HEK293 (cell line): ENCODE results near the gene SLC6A9.

ENCODE experiments used
- MEIS1 ChIP-seq: sonication (generic); formaldehyde crosslinking; IDR thresholded peaks from 2 replicates; pipeline ENCODE4 v1.8.1; 2022; ENCODE audit warnings: missing genetic modification reagents, mild to moderate bottlenecking, borderline replicate concordance
- OVOL3 ChIP-seq: fragments of 450-650 bp; formaldehyde crosslinking; IDR thresholded peaks from 2 replicates; pipeline ENCODE4 v1.5.1; 2016; ENCODE audit warnings: missing biosample characterization, missing genetic modification characterization
- ZBTB17 ChIP-seq: fragments of 450-650 bp; formaldehyde crosslinking; IDR thresholded peaks from 2 replicates; pipeline ENCODE4 v1.5.1; 2016; ENCODE audit warnings: missing biosample characterization, missing genetic modification characterization
- ZBTB20 ChIP-seq: fragments of 450-650 bp; formaldehyde crosslinking; IDR thresholded peaks from 2 replicates; pipeline ENCODE4 v1.5.1; 2016; ENCODE audit warnings: missing biosample characterization, missing genetic modification characterization
- ZBTB48 ChIP-seq: fragments of 450-650 bp; formaldehyde crosslinking; IDR thresholded peaks from 2 replicates; pipeline ENCODE4 v1.5.1; 2016; ENCODE audit warnings: missing biosample characterization, missing genetic modification characterization
- ZBTB7A ChIP-seq: fragments of 450-650 bp; formaldehyde crosslinking; IDR thresholded peaks from 2 replicates; pipeline ENCODE4 v1.5.1; 2016; ENCODE audit warnings: low read depth, missing biosample characterization, missing genetic modification characterization
- ZFP37 ChIP-seq: fragments of 450-650 bp; formaldehyde crosslinking; IDR thresholded peaks from 2 replicates; pipeline ENCODE4 v1.5.1; 2016; ENCODE audit warnings: missing biosample characterization, missing genetic modification characterization
- ZNF155 ChIP-seq: fragments of 450-650 bp; formaldehyde crosslinking; IDR thresholded peaks from 2 replicates; pipeline ENCODE4 v1.5.1; 2016; ENCODE audit warnings: missing biosample characterization, missing genetic modification characterization
- ZNF2 ChIP-seq: fragments of 450-650 bp; formaldehyde crosslinking; IDR thresholded peaks from 2 replicates; pipeline ENCODE4 v1.5.1; 2016; ENCODE audit warnings: missing biosample characterization, missing genetic modification characterization
- ZNF223 ChIP-seq: fragments of 450-650 bp; formaldehyde crosslinking; IDR thresholded peaks from 2 replicates; pipeline ENCODE4 v1.5.1; 2016; ENCODE audit warnings: missing biosample characterization, missing genetic modification characterization
- ZNF311 ChIP-seq: fragments of 450-650 bp; formaldehyde crosslinking; IDR thresholded peaks from 2 replicates; pipeline ENCODE4 v1.5.1; 2017; ENCODE audit warnings: missing biosample characterization, missing genetic modification characterization, borderline replicate concordance
- ZNF350 ChIP-seq: fragments of 450-650 bp; formaldehyde crosslinking; IDR thresholded peaks from 2 replicates; pipeline ENCODE4 v1.5.0; 2017; ENCODE audit warnings: missing biosample characterization, mild to moderate bottlenecking, missing genetic modification characterization
- ZNF473 ChIP-seq: fragments of 450-650 bp; formaldehyde crosslinking; IDR thresholded peaks from 2 replicates; pipeline ENCODE4 v1.5.1; 2017; ENCODE audit warnings: missing biosample characterization, missing genetic modification characterization
- ZNF560 ChIP-seq: fragments of 450-650 bp; formaldehyde crosslinking; IDR thresholded peaks from 2 replicates; pipeline ENCODE4 v1.5.1; 2017; ENCODE audit warnings: missing biosample characterization, missing genetic modification characterization, borderline replicate concordance
- ZNF600 ChIP-seq: fragments of 450-650 bp; formaldehyde crosslinking; IDR thresholded peaks from 2 replicates; pipeline ENCODE4 v1.5.1; 2016; ENCODE audit warnings: missing biosample characterization, missing genetic modification characterization
- ZNF624 ChIP-seq: fragments of 450-650 bp; formaldehyde crosslinking; IDR thresholded peaks from 2 replicates; pipeline ENCODE4 v1.5.1; 2017; ENCODE audit warnings: missing biosample characterization, missing genetic modification characterization
- ZNF677 ChIP-seq: fragments of 450-650 bp; IDR thresholded peaks from 2 replicates; pipeline ENCODE4 v1.5.0; 2018; ENCODE audit warnings: missing biosample characterization, mild to moderate bottlenecking, missing genetic modification characterization, moderate library complexity
- ZNF768 ChIP-seq: fragments of 450-650 bp; formaldehyde crosslinking; IDR thresholded peaks from 2 replicates; pipeline ENCODE4 v1.5.1; 2018; ENCODE audit warnings: missing biosample characterization, mild to moderate bottlenecking, missing genetic modification characterization
- ZNF777 ChIP-seq: fragments of 450-650 bp; formaldehyde crosslinking; IDR thresholded peaks from 2 replicates; pipeline ENCODE4 v1.5.1; 2017; ENCODE audit warnings: missing biosample characterization, missing genetic modification characterization, borderline replicate concordance
- TF ChIP-seq, protein P1 (sequence below): fragments of 450-650 bp; formaldehyde crosslinking; IDR thresholded peaks from 2 replicates; pipeline ENCODE4 v1.5.1; 2016; ENCODE audit warnings: missing biosample characterization, missing genetic modification characterization
- TF ChIP-seq, protein P2 (sequence below): fragments of 450-650 bp; formaldehyde crosslinking; IDR thresholded peaks from 2 replicates; pipeline ENCODE4 v1.5.1; 2016; ENCODE audit warnings: missing biosample characterization, missing genetic modification characterization
- TF ChIP-seq, protein P3 (sequence below): fragments of 450-650 bp; formaldehyde crosslinking; IDR thresholded peaks from 2 replicates; pipeline ENCODE4 v1.5.1; 2016; ENCODE audit warnings: missing biosample characterization, missing genetic modification characterization
- TF ChIP-seq, protein P4 (sequence below): fragments of 450-650 bp; formaldehyde crosslinking; IDR thresholded peaks from 2 replicates; pipeline ENCODE4; 2016; ENCODE audit warnings: missing biosample characterization, missing genetic modification characterization
- TF ChIP-seq, protein P5 (sequence below): fragments of 450-650 bp; formaldehyde crosslinking; IDR thresholded peaks from 2 replicates; pipeline ENCODE4 v1.5.1; 2016; ENCODE audit warnings: missing biosample characterization, missing genetic modification characterization, borderline replicate concordance
- TF ChIP-seq, protein P6 (sequence below): fragments of 450-650 bp; formaldehyde crosslinking; IDR thresholded peaks from 2 replicates; pipeline ENCODE4 v1.5.1; 2016; ENCODE audit warnings: missing biosample characterization, missing genetic modification characterization
- TF ChIP-seq, protein P7 (sequence below): fragments of 450-650 bp; formaldehyde crosslinking; IDR thresholded peaks from 2 replicates; pipeline ENCODE4 v1.5.1; 2016; ENCODE audit warnings: missing biosample characterization, missing genetic modification characterization

The SLC6A9 gene

DNA sequence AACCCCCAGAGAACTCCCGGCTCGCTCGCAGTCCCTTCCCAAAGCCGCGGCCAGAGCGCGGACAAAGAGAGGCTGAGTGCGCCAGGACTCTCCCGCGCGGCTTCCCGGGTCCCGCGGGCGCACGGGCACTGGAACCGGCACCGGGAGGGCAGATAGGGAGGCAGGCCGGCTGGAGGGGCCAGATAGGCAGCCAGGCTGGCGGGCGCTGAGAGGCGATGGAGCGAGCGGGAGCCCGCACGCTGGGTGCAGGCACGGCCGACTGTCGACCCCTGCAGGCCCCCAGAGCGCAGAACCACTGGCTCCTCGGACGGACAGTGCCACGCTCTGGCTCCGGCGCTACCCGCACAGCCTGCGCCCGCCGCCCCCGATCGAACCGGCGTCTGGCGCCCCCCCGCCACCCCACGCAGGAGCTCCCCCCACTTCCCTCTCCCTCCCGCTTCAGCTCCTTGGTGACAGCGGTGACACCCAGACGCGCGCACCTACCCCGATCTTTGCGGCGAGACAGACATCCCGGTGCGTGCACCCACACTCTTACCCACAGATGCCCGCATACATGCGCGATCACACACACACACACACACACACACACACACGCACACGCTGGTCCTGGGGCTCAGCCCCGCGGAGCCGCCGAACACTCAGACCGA lies 534 bp downstream of the SLC6A9 start (continued):
- TF ChIP-seq ZBTB7A (tag by site-specific recombination) (peak; percentile 84), ZNF311 (tag by site-specific recombination) (no peak), OVOL3 (tag by site-specific recombination) (0 out of 2 replicates have a peak, but pooled peaks have one; percentile 24), ZBTB17 (tag by site-specific recombination) (peak; percentile 82), ZNF155 (tag by site-specific recombination) (no peak), ZNF223 (peak; percentile 81), ZFP37 (tag by site-specific recombination) (0 out of 2 replicates have a peak, but pooled peaks have one; percentile 60), ZBTB20 (tag by site-specific recombination) (peak; percentile 81), ZNF677 (tag by site-specific recombination) (no peak), ZNF560 (tag by site-specific recombination) (no peak), ZNF624 (0 out of 2 replicates have a peak, but pooled peaks have one; percentile 10), ZNF473 (tag by site-specific recombination) (no peak), ZNF2 (tag by site-specific recombination) (peak; percentile 26; the same call in 1 of the 2 replicates), MEIS1 (CRISPR knock-in tag) (no peak), ZNF350 (tag by site-specific recombination) (no peak), ZBTB48 (tag by site-specific recombination) (0 out of 2 replicates have a peak, but pooled peaks have one; percentile 2), ZNF768 (tag by site-specific recombination) (no peak), ZNF777 (tag by site-specific recombination) (peak; percentile 88; the same call in 1 of the 2 replicates), ZNF600 (tag by site-specific recombination) (peak; percentile 75; the same call in 1 of the 2 replicates)
- TF ChIP-seq, protein P1, sequence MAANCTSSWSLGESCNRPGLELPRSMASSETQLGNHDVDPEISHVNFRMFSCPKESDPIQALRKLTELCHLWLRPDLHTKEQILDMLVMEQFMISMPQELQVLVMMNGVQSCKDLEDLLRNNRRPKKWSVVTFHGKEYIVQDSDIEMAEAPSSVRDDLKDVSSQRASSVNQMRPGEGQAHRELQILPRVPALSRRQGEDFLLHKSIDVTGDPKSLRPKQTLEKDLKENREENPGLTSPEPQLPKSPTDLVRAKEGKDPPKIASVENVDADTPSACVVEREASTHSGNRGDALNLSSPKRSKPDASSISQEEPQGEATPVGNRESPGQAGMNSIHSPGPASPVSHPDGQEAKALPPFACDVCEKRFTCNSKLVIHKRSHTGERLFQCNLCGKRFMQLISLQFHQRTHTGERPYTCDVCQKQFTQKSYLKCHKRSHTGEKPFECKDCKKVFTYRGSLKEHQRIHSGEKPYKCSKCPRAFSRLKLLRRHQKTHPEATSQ, result peak; percentile 85; the same call in 1 of the 2 replicates
- TF ChIP-seq, protein P2, sequence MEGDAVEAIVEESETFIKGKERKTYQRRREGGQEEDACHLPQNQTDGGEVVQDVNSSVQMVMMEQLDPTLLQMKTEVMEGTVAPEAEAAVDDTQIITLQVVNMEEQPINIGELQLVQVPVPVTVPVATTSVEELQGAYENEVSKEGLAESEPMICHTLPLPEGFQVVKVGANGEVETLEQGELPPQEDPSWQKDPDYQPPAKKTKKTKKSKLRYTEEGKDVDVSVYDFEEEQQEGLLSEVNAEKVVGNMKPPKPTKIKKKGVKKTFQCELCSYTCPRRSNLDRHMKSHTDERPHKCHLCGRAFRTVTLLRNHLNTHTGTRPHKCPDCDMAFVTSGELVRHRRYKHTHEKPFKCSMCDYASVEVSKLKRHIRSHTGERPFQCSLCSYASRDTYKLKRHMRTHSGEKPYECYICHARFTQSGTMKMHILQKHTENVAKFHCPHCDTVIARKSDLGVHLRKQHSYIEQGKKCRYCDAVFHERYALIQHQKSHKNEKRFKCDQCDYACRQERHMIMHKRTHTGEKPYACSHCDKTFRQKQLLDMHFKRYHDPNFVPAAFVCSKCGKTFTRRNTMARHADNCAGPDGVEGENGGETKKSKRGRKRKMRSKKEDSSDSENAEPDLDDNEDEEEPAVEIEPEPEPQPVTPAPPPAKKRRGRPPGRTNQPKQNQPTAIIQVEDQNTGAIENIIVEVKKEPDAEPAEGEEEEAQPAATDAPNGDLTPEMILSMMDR, result peak; percentile 91
- TF ChIP-seq, protein P3, sequence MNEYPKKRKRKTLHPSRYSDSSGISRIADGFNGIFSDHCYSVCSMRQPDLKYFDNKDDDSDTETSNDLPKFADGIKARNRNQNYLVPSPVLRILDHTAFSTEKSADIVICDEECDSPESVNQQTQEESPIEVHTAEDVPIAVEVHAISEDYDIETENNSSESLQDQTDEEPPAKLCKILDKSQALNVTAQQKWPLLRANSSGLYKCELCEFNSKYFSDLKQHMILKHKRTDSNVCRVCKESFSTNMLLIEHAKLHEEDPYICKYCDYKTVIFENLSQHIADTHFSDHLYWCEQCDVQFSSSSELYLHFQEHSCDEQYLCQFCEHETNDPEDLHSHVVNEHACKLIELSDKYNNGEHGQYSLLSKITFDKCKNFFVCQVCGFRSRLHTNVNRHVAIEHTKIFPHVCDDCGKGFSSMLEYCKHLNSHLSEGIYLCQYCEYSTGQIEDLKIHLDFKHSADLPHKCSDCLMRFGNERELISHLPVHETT (tag by site-specific recombination), result 0 out of 2 replicates have a peak, but pooled peaks have one; percentile 43
- TF ChIP-seq, protein P4, sequence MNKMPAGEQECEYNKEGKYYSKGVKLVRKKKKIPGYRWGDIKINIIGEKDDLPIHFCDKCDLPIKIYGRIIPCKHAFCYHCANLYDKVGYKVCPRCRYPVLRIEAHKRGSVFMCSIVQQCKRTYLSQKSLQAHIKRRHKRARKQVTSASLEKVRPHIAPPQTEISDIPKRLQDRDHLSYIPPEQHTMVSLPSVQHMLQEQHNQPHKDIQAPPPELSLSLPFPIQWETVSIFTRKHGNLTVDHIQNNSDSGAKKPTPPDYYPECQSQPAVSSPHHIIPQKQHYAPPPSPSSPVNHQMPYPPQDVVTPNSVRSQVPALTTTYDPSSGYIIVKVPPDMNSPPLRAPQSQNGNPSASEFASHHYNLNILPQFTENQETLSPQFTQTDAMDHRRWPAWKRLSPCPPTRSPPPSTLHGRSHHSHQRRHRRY, result no peak
- TF ChIP-seq, protein P5, sequence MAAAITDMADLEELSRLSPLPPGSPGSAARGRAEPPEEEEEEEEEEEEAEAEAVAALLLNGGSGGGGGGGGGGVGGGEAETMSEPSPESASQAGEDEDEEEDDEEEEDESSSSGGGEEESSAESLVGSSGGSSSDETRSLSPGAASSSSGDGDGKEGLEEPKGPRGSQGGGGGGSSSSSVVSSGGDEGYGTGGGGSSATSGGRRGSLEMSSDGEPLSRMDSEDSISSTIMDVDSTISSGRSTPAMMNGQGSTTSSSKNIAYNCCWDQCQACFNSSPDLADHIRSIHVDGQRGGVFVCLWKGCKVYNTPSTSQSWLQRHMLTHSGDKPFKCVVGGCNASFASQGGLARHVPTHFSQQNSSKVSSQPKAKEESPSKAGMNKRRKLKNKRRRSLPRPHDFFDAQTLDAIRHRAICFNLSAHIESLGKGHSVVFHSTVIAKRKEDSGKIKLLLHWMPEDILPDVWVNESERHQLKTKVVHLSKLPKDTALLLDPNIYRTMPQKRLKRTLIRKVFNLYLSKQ (tag by site-specific recombination), result no peak
- TF ChIP-seq, protein P6, sequence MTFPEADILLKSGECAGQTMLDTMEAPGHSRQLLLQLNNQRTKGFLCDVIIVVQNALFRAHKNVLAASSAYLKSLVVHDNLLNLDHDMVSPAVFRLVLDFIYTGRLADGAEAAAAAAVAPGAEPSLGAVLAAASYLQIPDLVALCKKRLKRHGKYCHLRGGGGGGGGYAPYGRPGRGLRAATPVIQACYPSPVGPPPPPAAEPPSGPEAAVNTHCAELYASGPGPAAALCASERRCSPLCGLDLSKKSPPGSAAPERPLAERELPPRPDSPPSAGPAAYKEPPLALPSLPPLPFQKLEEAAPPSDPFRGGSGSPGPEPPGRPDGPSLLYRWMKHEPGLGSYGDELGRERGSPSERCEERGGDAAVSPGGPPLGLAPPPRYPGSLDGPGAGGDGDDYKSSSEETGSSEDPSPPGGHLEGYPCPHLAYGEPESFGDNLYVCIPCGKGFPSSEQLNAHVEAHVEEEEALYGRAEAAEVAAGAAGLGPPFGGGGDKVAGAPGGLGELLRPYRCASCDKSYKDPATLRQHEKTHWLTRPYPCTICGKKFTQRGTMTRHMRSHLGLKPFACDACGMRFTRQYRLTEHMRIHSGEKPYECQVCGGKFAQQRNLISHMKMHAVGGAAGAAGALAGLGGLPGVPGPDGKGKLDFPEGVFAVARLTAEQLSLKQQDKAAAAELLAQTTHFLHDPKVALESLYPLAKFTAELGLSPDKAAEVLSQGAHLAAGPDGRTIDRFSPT (tag by site-specific recombination), result peak; percentile 64
- TF ChIP-seq, protein P7, sequence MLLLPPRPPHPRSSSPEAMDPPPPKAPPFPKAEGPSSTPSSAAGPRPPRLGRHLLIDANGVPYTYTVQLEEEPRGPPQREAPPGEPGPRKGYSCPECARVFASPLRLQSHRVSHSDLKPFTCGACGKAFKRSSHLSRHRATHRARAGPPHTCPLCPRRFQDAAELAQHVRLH (tag by site-specific recombination), result peak; percentile 22; the same call in 1 of the 2 replicates
